Progenitor cell of endocrine pancreas (in vitro differentiated cells): ENCODE results near the gene RAC2. TPM values are rescaled to one million over a fixed set of nuclear protein-coding genes. Genes with fewer than 3 reads are reported as not detected.

Experiments
- DNase-seq: peaks from one replicate; pipeline ENCODE4 v3.0.0; 2021; ENCODE audit warnings: low spot score; ENCODE audit not compliant: unreplicated experiment
- H3K27ac Mint-ChIP-seq: 2 replicates; pipeline ENCODE4 v1.8.0; 2021; ENCODE audit warnings: mild to moderate bottlenecking, moderate library complexity, mixed read lengths
- H3K27me3 Mint-ChIP-seq: 2 replicates; pipeline ENCODE4 v1.8.0; 2021; ENCODE audit warnings: mixed read lengths
- H3K36me3 Mint-ChIP-seq: 2 replicates; pipeline ENCODE4 v1.8.0; 2022; ENCODE audit warnings: mixed read lengths; ENCODE audit not compliant: insufficient read depth
- H3K4me1 Mint-ChIP-seq: 2 replicates; pipeline ENCODE4 v1.8.0; 2021; ENCODE audit warnings: low read depth, mixed read lengths
- H3K4me3 Mint-ChIP-seq: 2 replicates; pipeline ENCODE4 v1.8.0; 2021; ENCODE audit warnings: low read depth, mild to moderate bottlenecking, moderate library complexity, mixed read lengths
- H3K9me3 Mint-ChIP-seq: 2 replicates; pipeline ENCODE4 v1.8.0; 2021; ENCODE audit warnings: low read depth, mixed read lengths
- long read RNA-seq: library from polyadenylated mRNA; unstranded; transcript quantifications from one replicate; pipeline ENCODE4 v2.0.0, GENCODE V29; 2020
- total RNA-seq: library from RNA; stranded (reverse); gene quantifications from 2 replicates; pipeline ENCODE4 v1.2.1, GENCODE V29; 2021
- TF ChIP-seq, protein P1 (sequence below): fragments of 200-600 bp; sonication (generic); IDR thresholded peaks from one replicate; pipeline ENCODE4 v1.5.0; 2021; ENCODE audit warnings: antibody characterized with exemption, mild to moderate bottlenecking; ENCODE audit not compliant: unreplicated experiment

Gene RAC2
- 1.7 and 1.9 TPM in 2 replicates for total RNA-seq
- long read RNA-seq, partial matches to known transcripts, result 0 of 1 reads
- long read RNA-seq, other reads (novel, unspliced or antisense), result 0 of 1 reads

DNA sequence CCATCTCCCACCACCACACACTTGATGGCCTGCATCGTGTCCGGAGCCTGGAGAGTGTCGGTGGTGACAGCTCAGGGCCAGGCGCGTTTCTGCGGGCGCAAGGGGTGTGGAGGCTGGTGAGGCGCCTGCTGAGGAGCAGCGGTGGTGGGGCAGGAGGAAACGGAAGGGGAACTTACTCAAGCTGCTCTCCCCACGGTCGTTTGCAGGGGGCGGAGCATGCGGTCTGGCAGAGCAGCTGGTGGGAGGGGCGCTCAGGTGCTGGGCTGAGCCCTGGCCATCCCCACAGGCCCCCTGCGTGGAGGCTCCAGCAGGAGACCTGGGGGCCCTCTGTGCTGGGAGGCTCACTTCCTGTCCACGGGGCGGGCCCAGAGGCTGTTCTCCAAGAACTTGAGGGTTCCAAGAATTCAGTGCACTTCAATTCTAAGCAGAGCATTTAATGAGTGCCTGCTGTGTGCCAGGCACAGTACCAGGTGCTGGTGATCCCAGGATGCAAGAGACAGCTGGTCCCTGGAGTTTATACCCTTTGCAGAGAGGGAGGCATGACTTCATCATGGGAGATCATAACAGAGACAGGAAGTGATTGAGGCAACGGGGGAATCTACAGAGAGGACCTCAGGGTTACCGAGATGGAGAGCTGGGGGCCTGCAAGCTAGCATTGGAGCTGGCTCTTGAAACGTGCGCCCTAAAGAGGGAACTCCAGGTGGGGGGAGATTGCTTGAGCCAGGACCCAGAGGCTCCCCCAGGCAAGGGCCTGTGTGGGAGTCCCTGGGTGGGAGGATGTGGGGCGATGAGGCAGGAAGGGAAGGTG, at the start of gene RAC2:
Gene RAC2, minus strand, starts transcription at position 156 of the 808 bp plus-strand sequence. Its CDS starts 121 bp downstream, at position 35.
- Mint-ChIP-seq H3K36me3 (no peaks in the 10 kb centered on the region), H3K4me3 (peak within 1 kb of the TSS; percentile 37), H3K9me3 (no peaks in the 10 kb centered on the region), H3K27me3 (peaks cover 4% of the 10 kb centered on the region), H3K27ac (no peak within 1 kb of the TSS), H3K4me1 (peaks cover 3% of the 10 kb centered on the region)
- DNase-seq, result no peak
- TF ChIP-seq, protein P1, sequence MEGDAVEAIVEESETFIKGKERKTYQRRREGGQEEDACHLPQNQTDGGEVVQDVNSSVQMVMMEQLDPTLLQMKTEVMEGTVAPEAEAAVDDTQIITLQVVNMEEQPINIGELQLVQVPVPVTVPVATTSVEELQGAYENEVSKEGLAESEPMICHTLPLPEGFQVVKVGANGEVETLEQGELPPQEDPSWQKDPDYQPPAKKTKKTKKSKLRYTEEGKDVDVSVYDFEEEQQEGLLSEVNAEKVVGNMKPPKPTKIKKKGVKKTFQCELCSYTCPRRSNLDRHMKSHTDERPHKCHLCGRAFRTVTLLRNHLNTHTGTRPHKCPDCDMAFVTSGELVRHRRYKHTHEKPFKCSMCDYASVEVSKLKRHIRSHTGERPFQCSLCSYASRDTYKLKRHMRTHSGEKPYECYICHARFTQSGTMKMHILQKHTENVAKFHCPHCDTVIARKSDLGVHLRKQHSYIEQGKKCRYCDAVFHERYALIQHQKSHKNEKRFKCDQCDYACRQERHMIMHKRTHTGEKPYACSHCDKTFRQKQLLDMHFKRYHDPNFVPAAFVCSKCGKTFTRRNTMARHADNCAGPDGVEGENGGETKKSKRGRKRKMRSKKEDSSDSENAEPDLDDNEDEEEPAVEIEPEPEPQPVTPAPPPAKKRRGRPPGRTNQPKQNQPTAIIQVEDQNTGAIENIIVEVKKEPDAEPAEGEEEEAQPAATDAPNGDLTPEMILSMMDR, result no peak

DNA sequence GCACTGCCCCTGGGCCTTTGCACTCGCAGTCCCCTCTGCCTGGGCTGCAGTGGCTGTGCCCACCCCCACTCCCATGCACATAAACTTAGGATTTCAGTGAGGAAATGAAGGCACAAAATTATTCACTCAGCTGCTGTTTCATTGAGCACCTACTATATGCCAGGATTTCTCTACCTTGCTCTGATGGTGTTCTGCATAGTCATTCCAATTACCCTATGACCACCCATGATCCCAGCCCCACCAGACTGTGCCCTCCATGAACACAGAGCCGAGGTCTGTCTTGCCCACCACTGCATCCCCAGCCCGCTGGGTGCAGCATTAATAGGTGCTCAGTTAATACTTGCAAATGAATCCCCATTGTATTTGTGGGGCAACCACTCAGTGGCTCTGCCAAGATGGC, 49.1 kb upstream of the RAC2 start:
- H3K4me3 Mint-ChIP-seq, result no peak overlapping the region
- TF ChIP-seq, protein P1, result no peak
- peaks cover 19% of the 10 kb centered on the region for H3K27me3 Mint-ChIP-seq
- H3K36me3 Mint-ChIP-seq, result no peaks in the 10 kb centered on the region
- no peak overlapping the region for H3K27ac Mint-ChIP-seq
- no peak for DNase-seq
- no peaks in the 10 kb centered on the region for H3K4me1 Mint-ChIP-seq
- peaks cover 4% of the 10 kb centered on the region for H3K9me3 Mint-ChIP-seq

DNA sequence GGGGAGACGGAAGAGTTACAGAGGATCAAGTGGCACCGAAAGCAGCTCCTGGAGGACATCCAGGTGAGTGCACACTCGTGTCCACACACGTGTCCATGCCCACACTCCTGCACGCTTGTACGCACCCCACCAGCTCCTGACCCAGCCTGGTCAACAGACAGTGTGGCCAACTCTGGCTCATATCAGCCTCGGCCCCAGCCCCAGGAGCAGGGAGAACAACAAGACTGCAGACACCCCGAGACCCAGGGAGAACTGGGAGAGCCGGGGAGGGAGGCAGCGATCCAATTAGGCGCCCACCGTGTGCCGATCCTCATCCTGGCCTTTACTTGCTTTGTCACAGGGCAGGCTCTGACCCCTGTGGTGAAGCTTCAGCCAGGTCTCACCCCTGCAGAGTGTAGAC, 48.6 kb upstream of the RAC2 start:
- Mint-ChIP-seq H3K27me3 (peaks cover 17% of the 10 kb centered on the region), H3K27ac (no peak overlapping the region), H3K9me3 (peaks cover 4% of the 10 kb centered on the region), H3K4me1 (no peaks in the 10 kb centered on the region), H3K4me3 (no peak overlapping the region), H3K36me3 (no peaks in the 10 kb centered on the region)
- no peak for DNase-seq
- TF ChIP-seq, protein P1, result no peak

DNA sequence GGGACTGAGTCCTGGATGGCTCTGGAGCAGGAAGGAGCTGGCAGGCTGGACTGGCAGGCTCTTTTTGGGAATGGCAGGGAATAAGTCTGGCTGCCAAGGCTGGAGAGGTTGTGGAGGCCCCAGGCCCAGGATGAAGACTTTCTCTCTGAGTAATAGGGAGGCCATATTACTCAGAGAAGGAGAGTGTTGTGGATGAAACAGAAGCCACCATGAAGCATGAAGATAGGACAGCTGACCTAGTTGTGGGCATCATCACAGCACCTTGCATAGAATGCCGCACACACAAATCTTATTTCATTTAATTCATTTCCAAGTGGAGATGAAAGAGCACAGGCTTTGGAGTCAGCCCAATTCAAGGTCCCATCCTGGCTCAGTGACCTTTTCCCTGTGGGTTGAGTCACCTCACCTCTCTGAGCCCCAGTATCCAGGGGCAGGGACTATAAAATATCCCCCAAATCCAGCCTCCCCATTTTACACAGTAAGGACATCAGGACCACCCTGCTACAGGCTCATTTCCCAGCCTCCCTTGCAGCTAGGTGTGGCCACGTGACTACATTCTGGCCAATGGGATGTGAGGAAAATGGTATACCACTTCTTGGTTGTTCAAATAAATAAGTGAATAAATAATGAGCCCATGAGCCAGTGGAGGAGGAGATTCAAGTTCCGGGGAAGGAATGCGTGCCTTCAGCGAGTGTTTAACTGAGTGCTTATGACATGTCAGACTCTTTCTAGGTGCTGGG, 47.7 kb upstream of the RAC2 start:
- no peak for DNase-seq
- TF ChIP-seq, protein P1, result no peak
- Mint-ChIP-seq H3K9me3 (peaks cover 4% of the 10 kb centered on the region), H3K4me1 (no peaks in the 10 kb centered on the region), H3K27me3 (peaks cover 26% of the 10 kb centered on the region), H3K27ac (no peak overlapping the region), H3K4me3 (no peak overlapping the region), H3K36me3 (no peaks in the 10 kb centered on the region)

DNA sequence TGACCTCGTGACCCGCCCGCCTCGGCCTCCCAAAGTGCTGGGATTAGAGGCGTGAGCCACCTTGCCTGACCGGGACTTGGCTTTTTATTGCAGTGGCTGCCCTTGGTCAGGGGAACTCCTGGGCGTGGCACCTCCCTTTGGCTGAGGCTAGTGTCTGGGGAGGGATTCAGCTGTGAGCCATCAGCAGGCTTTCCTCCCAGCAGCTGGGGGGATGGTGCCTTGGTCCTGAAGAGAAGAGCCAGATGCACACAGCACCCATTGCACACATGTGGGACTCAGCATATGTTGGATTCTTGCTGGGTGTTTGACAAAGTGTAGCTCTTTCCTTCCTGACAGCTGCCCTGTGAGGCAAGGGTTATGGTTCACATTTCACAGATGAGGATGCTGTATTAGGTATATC, 46.7 kb upstream of the RAC2 start:
- peaks cover 4% of the 10 kb centered on the region for H3K9me3 Mint-ChIP-seq
- no peak for DNase-seq

More for the DNA sequence above, 46.7 kb upstream of the RAC2 start:
- H3K27ac Mint-ChIP-seq, result no peak overlapping the region
- no peaks in the 10 kb centered on the region for H3K36me3 Mint-ChIP-seq
- H3K27me3 Mint-ChIP-seq, result peaks cover 34% of the 10 kb centered on the region
- H3K4me3 Mint-ChIP-seq, result no peak overlapping the region
- H3K4me1 Mint-ChIP-seq, result no peaks in the 10 kb centered on the region
- TF ChIP-seq, protein P1, result no peak
